ENCODE data around the gene AUH.
"Not testable (repeated sequence)": the region's sequence is repeated elsewhere in the genome, so short reads cannot be mapped to it uniquely, and the experiment has no call there.

AUH gene

DNA sequence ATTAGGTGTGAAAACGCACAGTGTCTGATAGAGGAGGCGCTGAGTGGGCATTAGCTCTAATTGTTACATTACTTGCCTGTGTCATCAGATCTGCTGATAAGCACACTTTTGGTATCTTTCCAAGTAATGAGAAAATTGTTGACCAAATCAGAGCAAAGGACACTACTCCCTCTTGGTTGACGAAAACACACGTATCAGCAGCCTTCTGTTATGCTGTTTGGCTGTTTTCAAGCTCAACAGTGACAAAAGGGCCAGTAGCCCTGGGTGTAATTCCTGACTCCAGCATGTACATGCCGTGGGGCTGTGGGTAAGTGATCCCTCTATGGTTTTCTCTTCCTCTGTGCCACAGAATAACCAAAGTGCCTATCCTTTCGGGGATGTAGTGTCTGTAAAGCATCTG lies 151.4 kb downstream of the AUH start:
- no peak for DNase-seq (ENCODE audit: low read depth in 2 of 2)

DNA sequence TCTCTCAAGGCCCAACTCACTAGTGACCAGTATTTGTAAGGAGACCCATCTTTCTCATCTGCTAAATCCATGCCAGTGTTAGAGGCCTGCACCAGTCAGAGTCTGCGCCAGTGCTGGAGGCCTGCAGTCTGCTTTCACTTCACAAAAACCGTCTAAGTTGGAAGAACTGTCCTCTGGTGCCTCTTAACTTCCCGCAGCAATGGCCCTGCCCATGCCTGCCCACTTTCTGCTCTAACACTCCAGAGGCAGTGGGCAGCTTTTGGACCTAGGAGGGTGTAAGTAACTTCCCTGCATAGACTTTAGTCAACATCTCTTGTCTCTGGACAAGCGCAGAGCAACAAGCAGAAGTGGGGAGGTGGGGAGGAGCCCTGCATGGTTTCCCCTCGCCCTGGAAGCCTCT lies 152.9 kb downstream of the AUH start:
- no peak for DNase-seq (ENCODE audit: low read depth in 2 of 2)

DNA sequence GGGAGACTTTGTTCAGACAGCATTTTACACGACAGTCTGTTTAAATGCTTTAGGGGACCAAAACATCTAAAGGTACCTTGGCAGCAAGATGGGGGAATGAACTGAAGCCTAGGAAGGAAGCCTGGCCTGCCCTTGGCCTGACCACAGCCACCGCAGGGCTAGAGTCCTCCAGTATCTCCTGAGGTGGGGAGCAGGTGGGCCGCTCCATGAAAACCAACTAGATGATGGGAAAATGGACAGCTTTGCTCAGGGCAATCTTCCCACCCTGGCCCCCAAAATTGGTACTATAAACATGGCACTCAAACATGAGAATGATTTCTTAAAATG lies 153.3 kb downstream of the AUH start:
- DNase-seq (ENCODE audit: low read depth in 2 of 2), result no peak

DNA sequence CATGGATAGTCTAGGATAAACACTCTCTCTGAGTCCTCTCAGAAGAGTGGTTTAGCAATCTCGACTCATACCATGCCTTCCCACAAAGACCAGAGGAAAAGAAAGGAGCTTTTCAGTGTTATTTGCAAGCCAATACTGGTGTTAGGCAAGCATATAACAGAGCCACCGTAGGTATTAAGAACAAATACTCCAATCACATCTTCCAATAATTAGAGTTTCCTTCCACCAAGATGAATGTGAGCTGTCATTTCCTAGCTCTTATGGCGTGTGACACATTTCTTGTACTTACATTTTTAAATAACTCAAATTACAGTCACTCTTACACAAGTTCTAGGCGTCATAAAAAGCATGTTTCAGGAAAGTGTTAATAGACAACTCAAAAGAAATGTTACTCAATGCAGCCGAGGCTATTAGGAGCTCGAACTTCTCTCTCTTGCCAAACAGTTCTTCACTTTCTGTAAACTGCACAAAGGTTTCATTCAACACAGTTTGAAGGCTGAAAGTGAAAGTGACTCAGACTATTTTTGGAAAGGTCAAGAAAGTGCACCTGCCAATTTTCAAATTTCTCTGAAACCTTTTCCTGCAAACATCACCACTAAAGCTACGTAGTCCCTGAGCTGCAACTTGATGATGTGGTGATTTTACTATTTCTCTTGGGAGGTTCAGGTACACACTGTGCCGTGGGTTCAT lies 153.8 kb downstream of the AUH start:
- no peak for DNase-seq (ENCODE audit: low read depth in 2 of 2)

DNA sequence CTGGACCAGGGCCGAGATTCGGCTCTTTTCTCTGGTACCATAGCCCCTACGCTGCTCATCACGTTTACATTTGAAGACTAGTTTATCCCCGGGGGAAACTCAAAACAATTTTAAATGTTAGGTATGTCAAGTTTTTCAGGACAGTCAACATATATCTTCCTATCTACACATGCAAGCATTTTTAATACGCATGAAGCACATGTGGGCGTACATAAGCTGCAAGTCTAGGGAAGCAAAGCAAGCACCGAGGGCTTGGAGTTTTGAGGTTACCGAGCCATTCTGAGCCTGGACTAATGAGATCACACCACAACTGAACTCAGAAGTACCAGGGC lies 154.4 kb downstream of the AUH start:
- no peak for DNase-seq (ENCODE audit: low read depth in 2 of 2)

DNA sequence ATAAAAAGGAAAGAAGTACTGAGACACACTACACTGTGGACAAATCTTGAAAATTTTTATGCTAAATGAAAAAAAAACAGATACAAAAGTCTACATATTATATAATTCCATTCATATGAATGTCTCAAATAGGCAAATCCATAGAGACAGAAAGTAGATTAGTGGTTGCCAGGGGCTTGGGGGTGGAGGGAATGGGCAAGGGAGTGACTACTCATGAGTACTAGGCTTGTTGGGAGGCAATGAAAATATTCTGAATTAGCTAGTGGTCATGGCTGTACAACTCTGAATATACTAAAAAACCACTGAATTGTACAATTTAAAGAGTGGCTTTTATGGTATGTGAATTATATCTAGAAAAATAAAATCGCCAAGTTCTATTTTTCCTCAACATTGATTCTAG lies 154.9 kb downstream of the AUH start:
- DNase-seq (ENCODE audit: low read depth in 2 of 2), result no peak

DNA sequence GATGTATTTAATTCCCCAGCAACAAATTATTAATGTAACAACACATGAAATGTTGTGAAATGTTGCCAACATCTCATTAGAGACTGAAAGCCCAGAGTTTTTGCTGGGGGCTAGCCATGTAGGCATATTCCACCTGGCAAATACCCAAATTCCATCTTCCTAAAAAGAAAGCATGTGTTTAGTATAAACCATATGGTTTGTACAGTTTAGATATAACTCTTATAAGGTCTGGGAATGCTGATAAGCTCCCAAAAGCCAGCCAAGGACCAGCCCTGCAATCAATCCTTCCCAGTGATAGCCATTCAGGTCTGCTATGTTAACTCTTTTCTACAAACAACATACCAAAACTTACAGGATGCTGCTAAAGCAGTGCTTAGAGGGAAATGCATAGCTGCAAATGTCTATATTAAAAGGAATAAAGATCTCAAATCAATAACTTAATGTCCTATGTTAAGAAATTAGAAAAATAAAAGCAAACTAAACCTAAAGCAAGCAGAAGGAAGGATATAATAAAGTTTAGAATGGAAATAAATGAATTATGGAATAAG lies 158.9 kb downstream of the AUH start:
- DNase-seq (ENCODE audit: low read depth in 2 of 2), result no peak

DNA sequence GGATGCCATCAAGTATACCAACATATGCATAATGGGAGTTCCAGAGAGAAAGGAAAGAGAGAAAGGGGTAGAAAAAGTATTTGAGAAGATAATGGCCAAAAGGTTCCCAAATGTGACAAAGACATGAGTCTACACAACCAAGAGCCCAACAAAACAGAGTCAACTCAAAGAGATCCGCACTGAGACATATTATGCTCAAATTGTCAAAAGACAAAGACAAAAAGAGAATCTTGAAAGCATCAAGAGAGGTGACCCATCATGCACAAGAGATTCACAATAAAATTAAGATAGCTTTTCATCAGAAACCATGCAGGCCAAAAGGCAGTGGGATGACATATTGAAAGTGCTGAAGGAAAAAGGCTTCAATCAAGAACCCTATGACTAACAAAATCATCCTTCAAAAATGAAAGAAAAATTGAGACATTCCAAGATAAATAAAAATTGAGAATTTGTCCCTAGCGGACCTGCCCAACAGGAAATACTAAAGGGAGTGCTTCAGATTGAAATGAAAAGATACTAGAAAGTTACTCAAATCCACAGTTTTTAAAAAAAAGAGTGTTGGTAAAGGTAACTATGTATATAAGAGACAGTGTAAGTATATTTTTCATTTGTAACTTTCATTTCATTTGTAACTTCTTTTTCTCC lies 160.9 kb downstream of the AUH start:
- DNase-seq (ENCODE audit: low read depth in 2 of 2), result no peak

DNA sequence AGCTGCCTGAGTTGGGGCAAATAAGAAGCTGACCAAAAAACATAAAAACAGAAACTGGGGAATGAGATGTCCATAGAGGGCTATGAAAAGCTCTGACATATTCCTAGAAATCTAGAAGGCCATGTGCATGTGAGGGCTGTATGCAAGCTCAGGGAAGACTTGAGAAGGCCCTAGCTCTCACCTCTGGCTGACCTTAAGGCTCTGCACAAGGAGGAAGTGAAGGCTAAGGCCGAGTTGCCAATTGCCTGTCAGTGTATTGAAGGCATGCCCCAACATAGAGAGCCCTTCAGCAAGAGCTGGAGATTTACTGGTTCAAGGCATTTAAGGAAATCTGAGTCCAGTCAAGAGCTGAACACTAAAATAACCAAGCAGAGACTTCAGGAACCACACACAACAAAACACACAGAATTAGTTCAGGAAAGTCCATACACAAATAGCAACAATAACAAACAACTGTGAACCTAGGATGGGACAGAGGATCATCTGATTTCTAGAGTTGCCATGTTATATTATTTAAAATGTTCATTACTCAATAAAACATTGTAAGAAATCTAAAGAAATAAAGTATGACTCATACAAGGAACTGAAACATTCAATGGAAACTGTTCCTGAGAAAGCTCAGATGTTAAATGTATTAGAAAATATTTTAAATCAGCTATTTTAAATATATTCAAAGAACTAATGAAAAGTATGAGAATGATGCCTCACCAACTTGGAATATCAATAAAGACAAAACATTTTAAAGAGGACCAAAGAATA lies 161.8 kb downstream of the AUH start:
- no peak for DNase-seq (ENCODE audit: low read depth in 2 of 2)

DNA sequence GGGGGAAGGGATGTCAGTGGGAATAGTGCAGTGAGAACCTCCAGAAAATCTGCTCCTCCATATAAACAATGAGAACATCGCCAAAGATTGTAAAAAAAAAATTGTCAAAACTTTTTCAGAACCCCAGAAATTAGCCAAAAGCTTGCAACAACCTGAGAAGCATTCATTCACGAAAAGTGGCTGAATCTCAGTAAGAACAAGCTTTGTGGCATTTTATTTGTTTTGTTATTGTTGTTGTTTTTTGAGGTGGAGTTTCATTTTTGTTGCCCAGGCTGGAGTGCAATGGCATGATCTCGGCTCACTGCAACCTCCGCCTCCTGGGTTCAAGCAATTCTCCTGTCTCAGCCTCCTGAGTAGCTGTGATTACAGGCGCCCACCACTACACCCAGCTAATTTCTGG lies 162.8 kb downstream of the AUH start:
- not testable (repeated sequence) for DNase-seq (ENCODE audit: low read depth in 2 of 2)

DNA sequence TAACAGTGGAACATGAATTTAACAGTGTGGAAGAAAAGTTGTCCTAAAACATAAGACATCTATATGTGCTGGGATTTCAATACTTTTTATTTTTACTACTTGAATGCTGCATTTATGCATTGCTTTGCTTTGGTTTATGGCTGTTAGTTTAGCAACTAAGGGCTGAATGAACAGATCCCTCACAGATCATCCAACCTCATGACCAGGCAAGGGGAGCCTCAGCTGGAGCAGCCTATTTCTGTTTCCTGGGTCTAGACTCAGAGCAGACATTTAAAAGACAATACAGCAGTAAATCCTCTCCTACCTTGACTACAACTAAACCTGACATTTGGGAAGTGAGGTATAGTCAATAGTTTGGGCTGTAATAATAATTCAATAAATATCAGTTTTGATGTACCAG lies 163.3 kb downstream of the AUH start:
- DNase-seq (ENCODE audit: low read depth in 2 of 2), result no peak

DNA sequence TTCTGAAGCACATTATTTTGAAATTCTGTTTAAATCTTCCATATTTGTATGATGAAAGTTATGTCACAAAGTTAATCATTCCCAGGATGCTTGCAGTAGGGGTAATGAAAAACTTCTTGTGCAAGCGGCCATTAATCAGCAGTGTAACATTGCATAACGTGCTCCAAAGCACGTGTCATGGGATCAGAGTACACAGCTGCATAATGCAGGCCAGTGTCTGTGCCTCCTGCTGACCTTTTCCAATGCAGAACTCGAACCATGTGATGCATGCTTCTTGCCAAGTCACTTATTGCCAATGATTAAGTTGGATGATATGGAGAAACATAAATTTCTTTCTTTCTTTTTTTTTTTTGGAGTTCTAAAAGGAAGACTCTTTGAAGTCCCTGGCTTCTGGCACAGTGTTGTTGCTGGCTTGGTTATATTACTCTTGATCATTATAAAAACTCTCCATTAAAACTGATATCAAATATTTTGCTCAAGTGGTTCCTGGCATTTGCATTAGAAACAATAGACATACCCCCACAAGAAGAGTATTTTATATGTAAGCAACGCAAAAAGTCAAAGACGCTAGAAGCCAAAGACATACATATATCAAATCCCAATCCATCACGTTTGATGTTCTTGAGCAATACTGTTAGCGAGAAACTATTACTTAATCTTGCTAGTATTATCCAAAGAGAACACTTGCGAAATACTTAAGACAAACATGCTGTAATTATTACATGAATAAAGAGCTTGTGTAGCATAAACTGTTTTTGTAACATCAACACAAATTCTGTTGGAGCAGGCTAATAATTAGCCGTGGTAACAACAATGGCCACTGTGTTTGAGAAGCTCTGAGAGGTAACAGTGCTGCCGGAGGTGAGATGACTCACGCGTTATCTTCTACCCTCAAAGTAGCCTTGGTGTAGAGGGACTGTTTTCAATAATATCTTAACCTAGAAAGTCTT lies 164.2 kb downstream of the AUH start:
- no peak for DNase-seq (ENCODE audit: low read depth in 2 of 2)

DNA sequence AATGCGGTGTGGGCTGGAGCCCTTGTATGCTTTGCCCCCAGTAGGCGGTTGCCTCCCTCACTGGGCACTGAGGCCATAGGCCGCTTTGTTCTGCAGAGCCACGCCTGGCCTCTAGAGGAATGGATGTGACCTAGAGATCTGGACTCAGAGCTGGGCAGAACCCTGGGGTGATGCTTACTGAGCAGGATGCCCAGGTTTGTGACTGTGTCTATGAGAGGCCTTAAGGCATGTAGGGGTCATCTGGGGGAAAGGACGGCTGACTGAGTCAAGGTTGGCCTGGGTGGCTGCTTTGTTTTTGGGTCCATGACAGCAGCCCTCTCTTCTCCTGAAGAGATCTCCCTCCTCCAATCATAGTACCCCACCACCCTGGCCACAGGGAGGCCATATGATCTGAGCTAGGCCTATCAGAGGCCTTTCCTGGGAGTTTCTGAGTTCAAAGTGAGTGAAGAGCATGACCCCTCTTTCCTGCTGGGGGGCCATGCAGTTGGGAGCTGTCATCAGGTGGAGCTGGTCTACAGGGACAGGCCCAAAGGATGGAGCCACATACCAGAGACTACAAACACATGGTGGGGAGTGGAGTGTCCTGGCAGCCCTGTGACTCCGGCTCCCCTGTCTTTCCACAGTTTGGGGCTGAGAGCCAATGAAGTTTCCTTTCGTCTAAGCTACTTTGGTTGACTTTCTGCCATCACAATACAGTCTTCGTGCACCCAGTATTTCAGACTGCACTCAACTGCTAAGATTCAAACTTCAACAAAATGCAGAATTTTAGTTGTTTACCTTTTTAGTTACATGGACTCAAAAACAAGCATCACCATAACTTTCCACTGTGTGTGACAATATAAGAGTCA lies 165.4 kb downstream of the AUH start:
- DNase-seq (ENCODE audit: low read depth in 2 of 2), result no peak

DNA sequence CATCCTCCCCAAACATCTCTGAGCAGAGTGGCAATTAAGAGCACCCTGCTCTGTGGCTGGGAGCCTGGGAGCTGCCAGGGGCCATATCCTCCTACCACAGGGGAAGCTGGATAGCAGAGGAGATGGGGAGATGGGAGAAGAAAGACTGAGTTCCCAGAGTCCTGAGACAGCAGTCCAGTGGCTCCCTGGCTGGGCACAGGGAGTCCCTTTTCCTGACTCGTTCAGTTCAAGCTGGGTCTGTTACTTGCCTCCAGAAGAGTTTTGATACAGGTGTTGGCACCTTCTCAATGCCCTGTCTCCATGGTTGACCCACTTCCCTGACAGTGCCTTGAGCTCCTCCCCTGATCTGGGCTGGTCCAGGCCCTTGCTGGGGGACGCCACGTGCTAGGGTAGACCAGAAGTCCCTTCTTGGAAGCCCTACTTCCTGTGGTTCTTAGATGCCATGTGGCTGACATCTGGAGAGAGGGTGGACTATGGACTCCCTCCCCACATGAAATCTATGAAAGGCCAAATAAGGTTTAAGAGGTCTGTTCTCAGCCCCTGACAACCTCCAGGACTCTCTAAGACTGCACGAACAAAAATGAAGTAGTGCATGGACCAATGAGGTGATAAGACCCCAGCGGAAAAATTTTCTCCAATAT lies 166.2 kb downstream of the AUH start:
- no peak for DNase-seq (ENCODE audit: low read depth in 2 of 2)

DNA sequence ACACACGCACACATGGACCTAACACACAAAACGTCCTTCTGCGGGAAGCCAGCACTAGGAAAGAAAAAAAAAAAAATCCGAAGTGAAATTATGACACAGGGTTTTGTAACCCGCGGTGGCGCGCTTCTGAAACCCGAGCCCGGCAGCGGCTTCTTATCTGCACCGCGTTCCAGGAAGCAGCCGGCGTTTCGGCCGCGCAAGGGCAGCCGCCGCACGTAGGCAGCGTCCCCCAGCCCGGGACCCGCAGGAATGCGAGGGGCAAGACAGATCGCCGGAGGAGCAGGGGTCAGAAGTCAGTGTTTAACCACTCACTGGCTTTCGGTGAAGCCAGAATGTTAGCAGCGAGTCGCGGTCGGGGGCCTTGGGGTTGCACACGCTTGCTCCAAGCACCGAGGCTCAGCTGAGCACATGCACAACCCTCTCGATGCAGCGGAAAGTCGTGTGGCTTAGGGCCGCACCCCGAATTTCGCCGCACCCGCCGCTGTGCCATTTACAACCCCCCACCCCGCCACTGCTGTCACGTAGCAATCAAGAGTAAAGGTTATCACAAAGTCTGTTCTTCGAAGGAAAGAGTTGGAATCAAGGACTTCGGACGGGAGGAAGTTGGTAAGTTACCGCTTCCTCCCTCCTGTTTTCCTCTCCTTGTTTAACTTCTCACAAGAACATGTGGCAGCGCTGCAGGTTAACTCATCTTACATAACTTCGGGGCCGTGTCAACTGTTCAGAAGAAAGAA lies 167.9 kb downstream of the AUH start:
- DNase-seq (ENCODE audit: low read depth in 2 of 2), result peak; percentile 25 to 31

DNA sequence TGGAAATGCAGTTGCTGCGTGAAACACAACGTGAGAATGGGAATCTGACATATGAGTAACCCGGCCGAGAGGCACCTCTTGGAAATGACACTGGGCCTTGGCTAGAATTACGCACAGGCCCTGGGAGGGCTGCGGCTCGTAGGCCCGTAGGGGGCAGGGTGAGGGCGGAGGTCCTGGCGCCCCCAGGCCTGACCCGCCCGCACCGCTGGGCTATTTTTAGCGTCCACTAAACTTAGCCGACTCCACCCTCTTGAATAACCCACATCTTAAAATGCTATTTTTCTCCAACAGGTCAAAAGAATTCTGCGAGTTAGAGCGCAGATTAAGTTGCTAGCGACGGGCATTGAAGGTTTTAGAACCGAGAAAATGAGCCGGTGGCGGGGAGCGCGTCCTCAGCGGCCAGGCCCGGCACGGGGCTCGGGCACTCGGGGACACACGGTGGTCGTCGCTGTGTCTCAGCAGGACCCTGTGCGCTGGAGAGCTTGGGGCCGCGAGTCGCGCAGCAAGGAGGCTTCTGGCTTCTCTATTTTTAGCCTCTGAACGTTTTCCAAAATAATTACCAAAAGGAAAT lies 168.5 kb downstream of the AUH start:
- DNase-seq (ENCODE audit: low read depth in 2 of 2), result peak; percentile 25 to 41

DNA sequence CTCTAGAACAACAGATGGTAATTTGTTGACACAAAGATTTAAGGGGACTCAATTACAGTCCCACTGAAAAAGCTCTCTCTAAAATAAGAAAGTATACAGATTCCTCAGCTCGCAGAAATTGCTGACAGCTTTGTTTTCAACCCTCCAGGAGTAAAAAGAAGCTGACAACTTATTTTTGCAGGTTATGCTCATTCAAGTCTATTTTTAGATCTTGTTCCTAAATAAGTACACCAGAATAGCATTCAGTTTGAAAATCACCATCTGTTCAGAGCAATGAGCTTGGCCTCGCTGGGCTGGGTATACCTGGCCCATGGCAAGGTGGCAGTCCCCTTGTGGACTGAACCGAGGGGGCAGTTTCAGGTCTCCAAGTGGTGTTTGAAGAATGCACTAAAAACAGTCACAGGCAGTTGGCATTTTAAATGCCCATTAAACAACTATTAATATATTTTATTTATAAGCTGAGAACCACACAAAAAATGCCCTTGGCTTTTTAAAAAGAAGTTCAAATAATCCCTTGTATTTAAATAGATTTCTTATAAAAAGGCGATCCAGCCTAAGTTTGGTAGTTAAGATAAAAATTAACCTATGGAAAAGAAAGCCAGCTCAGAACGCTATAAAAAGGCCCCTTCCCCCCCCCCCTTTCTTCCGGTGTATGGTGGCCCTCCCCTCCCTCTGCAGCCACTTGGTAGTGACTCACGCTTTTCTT lies 169.2 kb downstream of the AUH start:
- DNase-seq (ENCODE audit: low read depth in 2 of 2), result no peak

DNA sequence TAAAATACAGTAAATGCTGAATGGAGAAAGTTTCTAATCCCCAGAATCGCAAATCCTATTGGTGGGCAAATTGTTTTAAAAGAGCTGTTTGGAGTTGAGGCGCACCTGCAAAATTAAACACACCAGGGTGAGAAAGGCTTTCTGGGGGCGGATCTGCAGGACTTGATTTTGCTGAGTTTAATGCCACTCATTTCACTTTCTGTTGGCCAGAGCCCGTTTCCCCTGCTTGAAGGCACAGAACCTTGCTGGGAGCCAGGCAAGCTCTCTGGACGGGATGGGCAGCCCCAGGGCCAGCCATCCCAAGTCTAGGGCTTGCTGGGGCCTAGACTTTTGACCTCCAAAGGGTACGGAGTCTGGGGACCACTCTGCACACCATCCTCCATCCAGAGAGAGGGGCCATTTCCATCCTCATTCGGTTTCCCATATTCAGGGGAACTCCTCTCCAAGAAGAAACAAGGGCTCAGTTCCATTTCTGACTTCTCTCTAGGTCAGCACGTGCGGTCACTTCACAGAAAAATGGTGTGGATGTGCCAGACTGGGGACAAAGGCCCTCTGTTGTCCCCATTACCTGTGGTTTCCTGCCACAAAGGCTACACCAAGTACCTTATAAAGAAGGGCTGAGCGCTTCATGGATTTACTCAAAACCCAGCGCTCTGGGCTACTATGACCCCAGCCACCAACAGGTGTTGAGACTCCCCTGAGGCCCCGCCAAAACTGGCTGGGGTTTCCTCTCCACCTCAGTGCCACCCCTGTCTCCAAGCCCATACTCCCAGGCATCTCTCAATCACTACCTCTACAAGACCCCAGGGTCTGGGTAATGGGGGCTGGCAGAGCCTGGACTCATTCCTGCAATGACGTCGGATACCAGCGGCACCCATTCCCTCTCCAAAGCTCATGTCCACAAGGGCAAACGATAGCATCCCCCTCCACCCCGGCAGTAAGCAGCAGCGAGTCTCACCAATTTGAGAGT lies 170.0 kb downstream of the AUH start:
- no peak for DNase-seq (ENCODE audit: low read depth in 2 of 2)

All from stimulated activated CD8-positive, alpha-beta memory T cell treated with anti-CD3 and anti-CD28 coated beads, Interleukin-7, amount 100 ng/mL, for 1 hour (primary cell).